Ishikawa (cell line): ENCODE measurements around the gene NDUFV1.

Experiments used
- CEBPB ChIP-seq: IDR thresholded peaks from 2 replicates; pipeline ENCODE4 v1.6.1; 2012
- CREB1 ChIP-seq: IDR thresholded peaks from 2 replicates; pipeline ENCODE4 v1.6.1; 2012; ENCODE audit warnings: low read depth
- EP300 ChIP-seq: IDR thresholded peaks from 2 replicates; pipeline ENCODE4 v1.6.1; 2012; ENCODE audit warnings: borderline replicate concordance
- FOXM1 ChIP-seq: IDR thresholded peaks from 2 replicates; pipeline ENCODE4 v1.6.1; 2012; ENCODE audit warnings: low read depth, borderline replicate concordance
- TF ChIP-seq, protein P1 (sequence below): IDR thresholded peaks from 2 replicates; pipeline ENCODE4 v1.6.1; 2012; ENCODE audit warnings: low read depth, mild to moderate bottlenecking
- TF ChIP-seq, protein P2 (sequence below): IDR thresholded peaks from 2 replicates; pipeline ENCODE4 v1.6.1; 2012

- TF ChIP-seq CEBPB = no peak
- TF ChIP-seq FOXM1 = no peak
- no peak for TF ChIP-seq CREB1
- TF ChIP-seq, protein P1, sequence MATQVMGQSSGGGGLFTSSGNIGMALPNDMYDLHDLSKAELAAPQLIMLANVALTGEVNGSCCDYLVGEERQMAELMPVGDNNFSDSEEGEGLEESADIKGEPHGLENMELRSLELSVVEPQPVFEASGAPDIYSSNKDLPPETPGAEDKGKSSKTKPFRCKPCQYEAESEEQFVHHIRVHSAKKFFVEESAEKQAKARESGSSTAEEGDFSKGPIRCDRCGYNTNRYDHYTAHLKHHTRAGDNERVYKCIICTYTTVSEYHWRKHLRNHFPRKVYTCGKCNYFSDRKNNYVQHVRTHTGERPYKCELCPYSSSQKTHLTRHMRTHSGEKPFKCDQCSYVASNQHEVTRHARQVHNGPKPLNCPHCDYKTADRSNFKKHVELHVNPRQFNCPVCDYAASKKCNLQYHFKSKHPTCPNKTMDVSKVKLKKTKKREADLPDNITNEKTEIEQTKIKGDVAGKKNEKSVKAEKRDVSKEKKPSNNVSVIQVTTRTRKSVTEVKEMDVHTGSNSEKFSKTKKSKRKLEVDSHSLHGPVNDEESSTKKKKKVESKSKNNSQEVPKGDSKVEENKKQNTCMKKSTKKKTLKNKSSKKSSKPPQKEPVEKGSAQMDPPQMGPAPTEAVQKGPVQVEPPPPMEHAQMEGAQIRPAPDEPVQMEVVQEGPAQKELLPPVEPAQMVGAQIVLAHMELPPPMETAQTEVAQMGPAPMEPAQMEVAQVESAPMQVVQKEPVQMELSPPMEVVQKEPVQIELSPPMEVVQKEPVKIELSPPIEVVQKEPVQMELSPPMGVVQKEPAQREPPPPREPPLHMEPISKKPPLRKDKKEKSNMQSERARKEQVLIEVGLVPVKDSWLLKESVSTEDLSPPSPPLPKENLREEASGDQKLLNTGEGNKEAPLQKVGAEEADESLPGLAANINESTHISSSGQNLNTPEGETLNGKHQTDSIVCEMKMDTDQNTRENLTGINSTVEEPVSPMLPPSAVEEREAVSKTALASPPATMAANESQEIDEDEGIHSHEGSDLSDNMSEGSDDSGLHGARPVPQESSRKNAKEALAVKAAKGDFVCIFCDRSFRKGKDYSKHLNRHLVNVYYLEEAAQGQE = no peak
- no peak for TF ChIP-seq EP300
- TF ChIP-seq, protein P2, sequence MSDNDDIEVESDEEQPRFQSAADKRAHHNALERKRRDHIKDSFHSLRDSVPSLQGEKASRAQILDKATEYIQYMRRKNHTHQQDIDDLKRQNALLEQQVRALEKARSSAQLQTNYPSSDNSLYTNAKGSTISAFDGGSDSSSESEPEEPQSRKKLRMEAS = no peak
Measured at GRCh38 chr11:67636962-67637361, 30.2 kb downstream of the NDUFV1 start.
